ENCODE data around the gene MEGF8. TPM values are rescaled to one million over a fixed set of nuclear protein-coding genes. Genes with fewer than 3 reads are reported as not detected.

Gene MEGF8, protein sequence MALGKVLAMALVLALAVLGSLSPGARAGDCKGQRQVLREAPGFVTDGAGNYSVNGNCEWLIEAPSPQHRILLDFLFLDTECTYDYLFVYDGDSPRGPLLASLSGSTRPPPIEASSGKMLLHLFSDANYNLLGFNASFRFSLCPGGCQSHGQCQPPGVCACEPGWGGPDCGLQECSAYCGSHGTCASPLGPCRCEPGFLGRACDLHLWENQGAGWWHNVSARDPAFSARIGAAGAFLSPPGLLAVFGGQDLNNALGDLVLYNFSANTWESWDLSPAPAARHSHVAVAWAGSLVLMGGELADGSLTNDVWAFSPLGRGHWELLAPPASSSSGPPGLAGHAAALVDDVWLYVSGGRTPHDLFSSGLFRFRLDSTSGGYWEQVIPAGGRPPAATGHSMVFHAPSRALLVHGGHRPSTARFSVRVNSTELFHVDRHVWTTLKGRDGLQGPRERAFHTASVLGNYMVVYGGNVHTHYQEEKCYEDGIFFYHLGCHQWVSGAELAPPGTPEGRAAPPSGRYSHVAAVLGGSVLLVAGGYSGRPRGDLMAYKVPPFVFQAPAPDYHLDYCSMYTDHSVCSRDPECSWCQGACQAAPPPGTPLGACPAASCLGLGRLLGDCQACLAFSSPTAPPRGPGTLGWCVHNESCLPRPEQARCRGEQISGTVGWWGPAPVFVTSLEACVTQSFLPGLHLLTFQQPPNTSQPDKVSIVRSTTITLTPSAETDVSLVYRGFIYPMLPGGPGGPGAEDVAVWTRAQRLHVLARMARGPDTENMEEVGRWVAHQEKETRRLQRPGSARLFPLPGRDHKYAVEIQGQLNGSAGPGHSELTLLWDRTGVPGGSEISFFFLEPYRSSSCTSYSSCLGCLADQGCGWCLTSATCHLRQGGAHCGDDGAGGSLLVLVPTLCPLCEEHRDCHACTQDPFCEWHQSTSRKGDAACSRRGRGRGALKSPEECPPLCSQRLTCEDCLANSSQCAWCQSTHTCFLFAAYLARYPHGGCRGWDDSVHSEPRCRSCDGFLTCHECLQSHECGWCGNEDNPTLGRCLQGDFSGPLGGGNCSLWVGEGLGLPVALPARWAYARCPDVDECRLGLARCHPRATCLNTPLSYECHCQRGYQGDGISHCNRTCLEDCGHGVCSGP (N-terminal part only)
- total RNA-seq: 17.8 and 18.7 TPM in 2 replicates

DNA sequence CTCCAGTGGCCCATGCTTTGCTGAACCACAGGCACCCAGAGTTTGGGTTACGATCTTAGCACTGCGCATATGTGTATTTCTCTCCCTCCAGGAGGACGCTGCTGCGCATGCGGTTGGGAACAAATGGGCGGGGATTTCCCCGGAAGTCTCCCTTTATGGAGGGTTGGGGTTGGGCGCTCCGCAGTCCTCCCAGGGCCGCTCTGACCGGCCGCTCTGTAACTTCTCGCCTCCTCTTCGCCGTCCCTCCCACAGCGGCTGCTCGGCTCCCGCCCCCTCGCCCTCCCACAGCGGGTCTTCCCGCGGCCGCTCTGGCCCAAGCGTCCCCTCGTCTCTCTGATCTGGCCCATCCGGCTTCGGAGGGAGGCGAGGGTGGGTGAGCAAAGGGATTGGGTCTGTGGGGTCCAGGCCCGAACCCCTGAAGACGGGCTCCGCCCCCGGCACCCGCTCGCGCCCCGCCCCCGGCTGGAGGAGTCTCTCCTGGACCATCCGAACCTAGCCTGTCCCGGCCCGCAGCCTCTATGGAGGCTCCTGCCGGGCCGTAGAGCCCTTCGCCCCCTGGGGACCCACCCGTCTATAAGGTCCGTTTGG is at the start of gene MEGF8:
TSS of gene MEGF8 (plus strand) at position 328 of the 588 bp plus-strand sequence. CDS start 609 bp downstream, outside the sequence.

DNA sequence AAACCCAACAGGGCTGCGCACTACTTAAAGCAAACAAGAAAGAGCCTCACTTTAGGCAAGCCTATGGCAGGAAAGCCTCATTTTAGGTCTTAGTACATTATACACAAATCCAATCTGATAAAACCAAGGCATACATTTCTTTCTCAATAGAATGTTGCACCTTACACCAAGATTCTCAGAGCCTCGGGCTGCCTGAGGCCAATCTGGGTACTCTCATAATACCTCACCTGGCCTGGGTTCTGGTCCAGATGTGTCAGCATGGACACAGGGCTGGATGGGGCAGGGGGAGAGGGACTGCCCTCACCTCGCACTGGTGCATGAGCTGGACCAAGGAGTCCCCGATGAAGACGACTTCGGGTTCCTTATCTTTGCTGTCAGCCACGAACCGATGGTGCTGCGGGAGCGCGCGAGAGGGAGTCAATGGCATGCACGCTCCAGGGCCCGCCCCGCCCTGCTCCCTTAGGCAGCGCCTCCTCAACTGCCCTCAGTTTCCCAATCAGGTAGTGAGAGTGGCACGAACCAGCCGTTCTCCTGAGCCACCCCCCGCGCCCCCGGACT is 23.7 kb upstream of the MEGF8 start, which contains the start of gene PRR19:
TSS of gene PRR19 (plus strand) at position 487 of the 558 bp plus-strand sequence. CDS start 7,453 bp downstream, outside the sequence.

DNA sequence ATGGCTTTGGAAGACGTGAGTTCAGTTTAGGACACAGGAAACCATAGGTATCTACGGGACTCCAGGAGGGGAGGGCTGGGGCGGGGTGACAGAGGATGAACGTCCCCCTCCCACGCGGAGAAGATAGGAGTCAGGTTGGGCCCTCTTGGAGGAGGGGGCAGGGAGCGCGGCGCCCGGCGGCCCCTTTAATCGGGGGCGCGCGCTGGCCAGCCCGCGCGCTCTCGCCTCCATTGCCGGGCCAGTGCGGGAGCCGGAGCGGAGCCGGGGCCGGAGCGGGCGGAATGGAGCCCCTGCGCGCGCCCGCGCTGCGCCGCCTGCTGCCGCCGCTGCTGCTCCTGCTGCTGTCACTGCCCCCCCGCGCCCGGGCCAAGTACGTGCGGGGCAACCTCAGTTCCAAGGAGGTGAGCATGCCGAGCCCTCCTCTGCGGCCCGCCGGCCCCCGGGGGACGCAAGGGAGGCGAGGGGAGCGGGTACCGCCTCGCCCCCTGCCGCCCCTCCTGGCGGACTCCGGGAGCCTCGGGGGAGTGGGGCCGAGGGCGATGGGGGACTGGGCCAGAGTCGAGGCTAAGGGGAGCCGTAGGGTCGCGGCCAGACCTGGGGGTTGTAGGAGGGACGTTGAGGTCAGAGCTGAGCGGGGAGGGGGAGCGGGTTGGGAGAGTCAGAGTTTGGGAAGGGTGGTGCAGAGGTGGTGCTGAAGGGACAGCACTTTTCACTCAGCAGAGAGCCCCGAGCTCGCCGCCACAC is 12.2 kb upstream of the MEGF8 start, which contains the start of gene TMEM145:
TSS of gene TMEM145 (plus strand) at position 214 of the 744 bp plus-strand sequence. CDS start at position 282, 68 bp downstream.

DNA sequence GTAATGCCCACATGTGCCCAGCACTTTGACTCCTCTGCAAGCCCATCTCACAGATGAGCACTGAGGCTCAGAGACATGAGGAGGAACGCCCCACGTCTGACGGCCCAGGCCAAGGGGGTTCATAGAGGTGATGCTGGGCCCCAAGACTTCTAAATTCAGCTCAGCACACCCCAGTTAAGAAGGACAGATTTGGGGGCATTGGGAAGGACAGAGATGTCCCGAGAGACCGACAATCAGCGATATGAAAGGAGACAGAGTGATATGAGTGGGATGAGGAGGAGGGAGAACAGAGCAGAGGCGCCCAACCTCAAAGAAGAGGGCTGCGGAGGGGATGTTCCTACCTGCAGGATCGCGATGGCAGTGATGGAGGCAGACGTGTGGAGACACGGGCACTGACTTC is 64.5 kb downstream of the MEGF8 start, which contains the start of gene CNFN:
TSS of gene CNFN (minus strand) at position 399 of the 400 bp plus-strand sequence. CDS start 1,260 bp downstream, outside the sequence.

DNA sequence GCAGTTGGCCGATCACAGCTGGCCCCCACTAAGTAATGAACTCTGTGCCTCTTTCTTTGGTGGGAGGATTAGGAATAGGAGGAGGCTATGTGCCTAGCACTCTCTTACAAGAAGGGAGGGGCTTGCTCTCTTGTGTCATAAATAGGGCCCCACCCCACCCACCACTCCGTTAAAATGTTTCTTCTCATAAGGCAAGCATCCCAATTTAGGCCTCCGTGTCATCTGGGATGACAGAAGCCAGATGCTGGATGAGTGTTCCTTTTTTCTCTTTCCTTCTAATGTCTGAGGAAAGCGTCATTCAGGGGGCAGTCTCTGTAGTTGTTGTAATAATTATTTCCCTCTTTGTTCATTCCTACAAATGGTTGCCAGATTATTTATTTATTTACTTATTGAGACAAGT is 101.9 kb downstream of the MEGF8 start, which contains the start of gene LIPE:
TSS of gene LIPE (minus strand) at position 76 of the 400 bp plus-strand sequence. CDS start 239 bp downstream, outside the sequence.

Other genes with a start within 250 kb of the MEGF8 start
- 8.2 and 9.7 TPM in 2 replicates for gene ZNF574, start 249.5 kb upstream of the MEGF8 start, total RNA-seq
- 0.09 and 0.11 TPM in 2 replicates for gene POU2F2, start 193.2 kb upstream of the MEGF8 start, total RNA-seq
- gene DEDD2, start 108.0 kb upstream of the MEGF8 start, total RNA-seq: 20.6 and 22.2 TPM in 2 replicates
- gene ZNF526, start 105.3 kb upstream of the MEGF8 start, total RNA-seq: 5.3 and 5.6 TPM in 2 replicates
- gene GSK3A, start 83.0 kb upstream of the MEGF8 start, total RNA-seq: 9.6 and 10.2 TPM in 2 replicates
- 25.5 and 27.0 TPM in 2 replicates for gene ERF, start 70.5 kb upstream of the MEGF8 start, total RNA-seq
- 9.2 and 9.4 TPM in 2 replicates for gene CIC, start 56.4 kb upstream of the MEGF8 start, total RNA-seq
- gene PRR19, start 23.5 kb upstream of the MEGF8 start, total RNA-seq: 0.22 and 0.26 TPM in 2 replicates
- gene PAFAH1B3, start 23.0 kb upstream of the MEGF8 start, total RNA-seq: 29.3 and 35.1 TPM in 2 replicates
- 0.43 TPM in 1 of 2 replicates, not detected in the other for gene TMEM145, start 12.3 kb upstream of the MEGF8 start, total RNA-seq
- gene CNFN, start 64.7 kb downstream of the MEGF8 start, total RNA-seq: not detected in 2 replicates
- gene LIPE, start 101.8 kb downstream of the MEGF8 start, total RNA-seq: 3.6 and 7.2 TPM in 2 replicates
- not detected in 2 replicates for gene CXCL17, start 117.3 kb downstream of the MEGF8 start, total RNA-seq
- gene CEACAM1, start 202.8 kb downstream of the MEGF8 start, total RNA-seq: 18.0 and 28.1 TPM in 2 replicates